ENCODE measurements around the gene DGKD. TPM values are rescaled to one million over a fixed set of nuclear protein-coding genes. Genes with fewer than 3 reads are reported as not detected.
A peak's percentile ranks its signal among the peaks of the same experiment; 100 is the strongest.

DGKD gene
- total RNA-seq, 1 donor from 2014 or later, result 188 TPM

GRCh38 chr2:233336541-233336940 is 17.8 kb upstream of the DGKD start:
- H3K27me3 Mint-ChIP-seq, result no peaks in the 10 kb centered on the region
- peaks cover 83% of the 10 kb centered on the region for H3K4me1 Mint-ChIP-seq
- DNase-seq (no peak), ATAC-seq (ENCODE audit: low read depth) (no peak)
- H3K4me3 Mint-ChIP-seq, result no peak overlapping the region
- POLR2A ChIA-PET, result interaction anchor here (1.4 kb wide), 1 partner anchor 82 kb away, joined by 4 read pairs; no protein-coding TSS in a partner anchor
- no peak overlapping the region for H3K27ac Mint-ChIP-seq
- intact Hi-C loops (cut with micrococcal nuclease), result no loop called here
- H3K9me3 Mint-ChIP-seq, result no peaks in the 10 kb centered on the region
- CTCF ChIA-PET, result interaction anchor here (0.6 kb wide), 1 partner anchor 22 kb away, joined by 3 read pairs; no protein-coding TSS in a partner anchor
- H3K36me3 Mint-ChIP-seq (ENCODE audit: low read depth), result no peaks in the 10 kb centered on the region
- no peak for TF ChIP-seq CTCF (IDR thresholded peaks at IDR 0.05)

GRCh38 chr2:233338046-233338445 is 16.2 kb upstream of the DGKD start:
- ChIA-PET POLR2A (interaction anchor here (1.0 to 3.1 kb wide), 5 partner anchors 12 to 81 kb away, joined by 4 to 17 read pairs (median 5); no protein-coding TSS in a partner anchor), CTCF (no interaction called here)
- Mint-ChIP-seq H3K9me3 (no peaks in the 10 kb centered on the region), H3K4me1 (peaks cover 77% of the 10 kb centered on the region), H3K27ac (peak overlapping the region; percentile 18), H3K4me3 (peak overlapping the region; percentile 44), H3K36me3 (ENCODE audit: low read depth) (no peaks in the 10 kb centered on the region), H3K27me3 (no peaks in the 10 kb centered on the region)
- intact Hi-C loops (cut with micrococcal nuclease), result no loop called here
- ATAC-seq (ENCODE audit: low read depth), result no peak
- no peak for DNase-seq
- no peak for TF ChIP-seq CTCF (IDR thresholded peaks at IDR 0.05)

- H3K27me3 Mint-ChIP-seq, result no peaks in the 10 kb centered on the region
- H3K4me3 Mint-ChIP-seq, result peak overlapping the region; percentile 32
- peak; percentile 90 for ATAC-seq (ENCODE audit: low read depth)
- ChIA-PET POLR2A (interaction anchor here (1.3 to 3.1 kb wide), 3 partner anchors 11 to 15 kb away, joined by 5 to 17 read pairs (median 11); no protein-coding TSS in a partner anchor), CTCF (no interaction called here)
- no peaks in the 10 kb centered on the region for H3K9me3 Mint-ChIP-seq
- intact Hi-C loops (cut with micrococcal nuclease), result loop anchor here (1.0 kb wide), 2 partner anchors 8 to 10 kb away; no protein-coding TSS in a partner anchor
- no peak for TF ChIP-seq CTCF (IDR thresholded peaks at IDR 0.05)
- peak overlapping the region; percentile 35 for H3K27ac Mint-ChIP-seq
- DNase-seq, result no peak
- H3K36me3 Mint-ChIP-seq (ENCODE audit: low read depth), result no peaks in the 10 kb centered on the region
- H3K4me1 Mint-ChIP-seq, result peaks cover 74% of the 10 kb centered on the region
These were observed 15.4 kb upstream of the DGKD start for GRCh38 chr2:233338812-233339368.

DNA sequence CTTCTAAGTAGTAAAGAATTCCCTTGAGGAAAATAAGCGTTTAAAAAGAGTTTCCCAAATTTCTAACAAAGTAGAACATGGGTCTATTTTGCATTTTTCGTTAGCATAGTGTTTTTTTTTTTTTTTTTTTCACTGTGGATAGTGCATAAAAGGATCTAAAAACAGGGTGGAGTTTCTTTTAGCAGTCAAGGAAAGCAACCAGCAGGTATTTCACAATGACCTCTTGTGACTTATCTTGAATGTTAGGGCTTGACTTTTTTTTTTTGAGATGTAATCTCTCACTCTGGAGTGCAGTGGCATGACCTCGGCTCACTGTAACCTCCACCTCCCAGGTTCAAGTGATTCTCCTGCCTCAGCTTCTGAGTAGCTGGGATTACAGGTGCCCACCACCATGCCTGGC is 14.9 kb upstream of the DGKD start:
- H3K9me3 Mint-ChIP-seq, result no peaks in the 10 kb centered on the region
- no peaks in the 10 kb centered on the region for H3K36me3 Mint-ChIP-seq (ENCODE audit: low read depth)
- DNase-seq, result no peak
- intact Hi-C loops (cut with micrococcal nuclease), result loop anchor here (1.0 kb wide), 2 partner anchors 8 to 10 kb away; no protein-coding TSS in a partner anchor
- CTCF ChIA-PET, result no interaction called here
- no peak for TF ChIP-seq CTCF (IDR thresholded peaks at IDR 0.05)
- POLR2A ChIA-PET, result interaction anchor here (1.3 to 3.1 kb wide), 4 partner anchors 8 to 14 kb away, joined by 5 to 17 read pairs (median 8); no protein-coding TSS in a partner anchor
- peak overlapping the region; percentile 35 for H3K27ac Mint-ChIP-seq
- H3K4me3 Mint-ChIP-seq, result peak overlapping the region; percentile 28
- H3K27me3 Mint-ChIP-seq, result no peaks in the 10 kb centered on the region
- peaks cover 69% of the 10 kb centered on the region for H3K4me1 Mint-ChIP-seq
- peak; percentile 19 for ATAC-seq (ENCODE audit: low read depth)

- no peaks in the 10 kb centered on the region for H3K36me3 Mint-ChIP-seq (ENCODE audit: low read depth)
- H3K9me3 Mint-ChIP-seq, result no peaks in the 10 kb centered on the region
- H3K4me1 Mint-ChIP-seq, result peaks cover 52% of the 10 kb centered on the region
- intact Hi-C loops (cut with micrococcal nuclease), result no loop called here
- no peak for ATAC-seq (ENCODE audit: low read depth)
- H3K27ac Mint-ChIP-seq, result no peak overlapping the region
- H3K4me3 Mint-ChIP-seq, result no peak overlapping the region
- ChIA-PET POLR2A (interaction anchor here (1.5 to 1.7 kb wide), 2 partner anchors 10 kb away, joined by 6 to 7 read pairs; no protein-coding TSS in a partner anchor), CTCF (no interaction called here)
- no peaks in the 10 kb centered on the region for H3K27me3 Mint-ChIP-seq
- DNase-seq, result no peak
- no peak for TF ChIP-seq CTCF (IDR thresholded peaks at IDR 0.05)
These were observed 13.0 kb upstream of the DGKD start for GRCh38 chr2:233341296-233341695.
